ENCODE measurements around the gene RIC8A. TPM values are rescaled to one million over a fixed set of nuclear protein-coding genes. Genes with fewer than 3 reads are reported as not detected.
"Not testable (repeated sequence)": the region's sequence is repeated elsewhere in the genome, so short reads cannot be mapped to it uniquely, and the experiment has no call there.

Gene RIC8A
- total and polyA plus RNA-seq, 9 donors, result 33.6 to 119 (median 83.8) TPM

DNA sequence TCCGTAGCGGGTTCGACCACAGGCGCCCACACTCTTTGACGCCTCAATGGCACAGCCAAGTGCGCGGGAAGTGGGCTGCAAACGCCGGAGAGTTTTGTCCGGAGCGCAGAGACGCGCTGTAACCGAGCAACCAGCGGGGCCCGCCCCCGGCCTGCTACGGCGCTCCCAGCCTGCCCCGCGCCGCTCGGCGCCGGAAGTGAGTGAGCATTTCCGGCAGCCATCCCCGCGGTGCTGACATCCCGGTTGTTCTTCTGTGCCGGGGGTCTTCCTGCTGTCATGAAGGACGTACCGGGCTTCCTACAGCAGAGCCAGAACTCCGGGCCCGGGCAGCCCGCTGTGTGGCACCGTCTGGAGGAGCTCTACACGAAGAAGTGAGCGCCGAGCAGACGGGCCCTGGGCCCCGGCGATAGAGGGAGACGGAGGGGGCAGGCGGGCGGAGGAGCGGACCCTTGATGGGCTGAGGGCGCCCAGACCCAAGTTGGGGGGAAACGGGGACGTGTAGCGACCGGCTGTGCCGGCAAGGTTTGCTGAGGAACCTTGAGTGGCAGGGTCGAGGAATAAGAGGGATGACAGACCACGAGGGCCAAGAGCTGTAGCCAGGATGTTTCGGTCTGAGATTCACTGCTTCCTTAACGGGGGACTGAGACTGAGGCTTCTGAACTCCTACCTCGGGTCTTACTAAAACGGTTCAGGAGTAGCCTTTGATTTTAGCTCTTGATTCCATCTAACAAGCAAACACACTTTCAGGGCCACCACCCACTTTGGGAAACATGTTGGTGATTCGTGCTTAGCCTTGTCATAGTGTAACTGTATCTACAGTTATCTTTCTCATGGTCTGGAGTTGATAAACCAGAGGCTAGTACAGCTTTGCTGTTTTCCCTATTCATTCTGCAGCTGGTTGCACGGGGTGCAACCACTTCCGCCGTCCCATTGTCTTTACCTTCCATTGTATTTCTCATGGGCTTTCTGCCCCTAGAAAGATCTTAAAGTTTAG, 29.6 kb downstream of the RIC8A start, which contains the start of gene PSMD13:
PSMD13 (plus strand) TSS at position 203 of the 994 bp plus-strand sequence; CDS start at position 277, 74 bp downstream.
- Histone ChIP-seq H3K4me3 (peak within 1 kb of the TSS; percentile 88), H3K27ac (peak within 1 kb of the TSS; percentile 57 to 90), H3K27me3 (no peaks in the 10 kb centered on the region), H3K4me1 (ENCODE audit: insufficient read depth) (peaks cover 8% of the 10 kb centered on the region), H3K9me3 (no peaks in the 10 kb centered on the region), H3K36me3 (no peaks in the 10 kb centered on the region)
- intact Hi-C loops (cut with DNase I), result loop anchor here in 3 of 4 donors (2.0 to 10.0 kb wide), 3 partner anchors 30 to 210 kb away; partner anchors contain the start of genes BET1L (in 1 of the 3), IFITM2 (in 1 of the 3) and RIC8A (in 1 of the 3)
- 2 to 4% (median 2%) methylated on average over 35 to 62 of the region's 62 CpGs for WGBS, 3 donors
- no peak for TF ChIP-seq EP300 (IDR thresholded peaks at IDR 0.05)
- peak; percentile 58 for TF ChIP-seq POLR2A (IDR thresholded peaks at IDR 0.05)
- TF ChIP-seq, protein P1, sequence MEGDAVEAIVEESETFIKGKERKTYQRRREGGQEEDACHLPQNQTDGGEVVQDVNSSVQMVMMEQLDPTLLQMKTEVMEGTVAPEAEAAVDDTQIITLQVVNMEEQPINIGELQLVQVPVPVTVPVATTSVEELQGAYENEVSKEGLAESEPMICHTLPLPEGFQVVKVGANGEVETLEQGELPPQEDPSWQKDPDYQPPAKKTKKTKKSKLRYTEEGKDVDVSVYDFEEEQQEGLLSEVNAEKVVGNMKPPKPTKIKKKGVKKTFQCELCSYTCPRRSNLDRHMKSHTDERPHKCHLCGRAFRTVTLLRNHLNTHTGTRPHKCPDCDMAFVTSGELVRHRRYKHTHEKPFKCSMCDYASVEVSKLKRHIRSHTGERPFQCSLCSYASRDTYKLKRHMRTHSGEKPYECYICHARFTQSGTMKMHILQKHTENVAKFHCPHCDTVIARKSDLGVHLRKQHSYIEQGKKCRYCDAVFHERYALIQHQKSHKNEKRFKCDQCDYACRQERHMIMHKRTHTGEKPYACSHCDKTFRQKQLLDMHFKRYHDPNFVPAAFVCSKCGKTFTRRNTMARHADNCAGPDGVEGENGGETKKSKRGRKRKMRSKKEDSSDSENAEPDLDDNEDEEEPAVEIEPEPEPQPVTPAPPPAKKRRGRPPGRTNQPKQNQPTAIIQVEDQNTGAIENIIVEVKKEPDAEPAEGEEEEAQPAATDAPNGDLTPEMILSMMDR (IDR thresholded peaks at IDR 0.05), result peak in 1 of 3 donors; percentile 35
- peak; percentile 80 to 90 (median 83) for DNase-seq

DNA sequence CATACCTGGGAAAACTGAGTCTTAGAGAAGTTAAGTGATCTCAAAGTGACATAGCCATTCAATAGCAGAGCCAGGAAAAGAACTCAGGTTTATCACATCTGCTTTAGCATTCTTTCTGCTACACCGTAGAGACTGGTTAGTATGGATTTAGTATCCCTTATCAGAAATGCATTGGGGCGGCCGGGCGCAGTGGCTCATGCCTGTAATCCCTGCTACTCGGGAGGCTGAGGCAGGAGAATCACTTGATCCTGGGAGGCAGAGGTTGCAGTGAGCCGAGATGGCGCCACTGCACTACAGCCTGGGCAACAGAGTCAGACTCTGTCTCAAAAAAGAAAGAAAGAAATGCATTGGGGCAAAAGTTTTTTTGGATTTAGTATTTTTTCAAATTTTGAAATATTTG, 30.8 kb downstream of the RIC8A start:
- intact Hi-C loops (cut with DNase I), result loop anchor here in 2 of 4 donors (5.0 to 10.0 kb wide), 2 partner anchors 66 to 209 kb away; partner anchors contain the start of gene IFITM2 (in 1 of the 2)
- not testable (repeated sequence) for H3K27ac ChIP-seq; H3K36me3 ChIP-seq; DNase-seq; H3K4me1 ChIP-seq (ENCODE audit: insufficient read depth); H3K9me3 ChIP-seq; H3K4me3 ChIP-seq; H3K27me3 ChIP-seq
- 78 to 81% (median 79%) methylated on average over 7 of the region's 7 CpGs for WGBS, 3 donors

DNA sequence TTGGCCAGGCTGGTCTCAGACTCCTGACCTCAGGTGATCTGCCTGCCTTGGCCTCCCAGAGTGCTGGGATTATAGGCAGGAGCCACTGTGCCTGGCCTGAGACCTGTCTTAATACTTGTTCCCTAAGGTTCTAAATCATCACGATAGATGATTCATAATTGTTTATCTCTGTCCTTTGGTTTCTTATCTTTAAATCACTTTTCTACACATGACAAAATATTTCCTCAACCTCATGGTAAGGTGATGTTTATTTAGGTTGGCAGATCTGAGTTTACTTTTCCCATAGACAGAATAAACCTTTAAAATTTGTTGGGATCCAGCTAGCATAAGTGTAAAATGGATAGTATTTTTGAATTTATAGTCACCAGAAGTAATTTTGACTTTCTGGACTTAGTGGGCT, 32.8 kb downstream of the RIC8A start:
- no peak for DNase-seq
- Histone ChIP-seq H3K9me3 (no peaks in the 10 kb centered on the region), H3K4me1 (ENCODE audit: insufficient read depth) (peaks cover 6% of the 10 kb centered on the region), H3K27me3 (no peaks in the 10 kb centered on the region), H3K27ac (no peak overlapping the region), H3K36me3 (no peaks in the 10 kb centered on the region), H3K4me3 (no peak overlapping the region)
- 67 to 81% (median 72%) methylated on average over 1 of the region's 1 CpG for WGBS, 3 donors
- intact Hi-C loops (cut with DNase I), result no loop called here
- TF ChIP-seq EP300 (IDR thresholded peaks at IDR 0.05) (no peak), POLR2A (IDR thresholded peaks at IDR 0.05) (no peak)
- TF ChIP-seq, protein P1 (IDR thresholded peaks at IDR 0.05), result no peak

DNA sequence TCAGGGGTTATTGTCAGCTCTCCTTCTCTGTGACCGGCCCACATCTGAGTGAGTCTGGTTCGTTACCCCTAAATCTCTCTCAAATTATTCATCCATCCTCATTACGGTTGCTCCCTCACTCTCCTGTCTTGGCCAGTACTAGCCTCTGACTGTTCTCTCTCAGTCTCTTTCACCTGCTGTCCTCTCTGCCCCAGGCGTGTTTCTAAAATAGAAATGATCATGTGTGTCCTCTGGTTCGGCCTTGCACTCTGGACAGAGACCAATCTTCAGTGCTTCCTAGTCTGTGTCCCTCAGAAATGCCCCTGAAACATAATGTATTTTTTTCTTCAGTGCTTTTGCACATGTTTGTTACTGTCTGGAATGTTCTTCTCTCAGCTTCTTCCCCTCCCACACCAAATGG, 34.1 kb downstream of the RIC8A start:
- H3K36me3 ChIP-seq, result no peaks in the 10 kb centered on the region
- intact Hi-C loops (cut with DNase I), result no loop called here

More for the DNA sequence above, 34.1 kb downstream of the RIC8A start:
- Histone ChIP-seq H3K27ac (no peak overlapping the region), H3K9me3 (no peaks in the 10 kb centered on the region), H3K27me3 (no peaks in the 10 kb centered on the region), H3K4me3 (no peak overlapping the region), H3K4me1 (ENCODE audit: insufficient read depth) (peaks cover 3% of the 10 kb centered on the region)
- no peak for TF ChIP-seq POLR2A (IDR thresholded peaks at IDR 0.05)
- no peak for TF ChIP-seq EP300 (IDR thresholded peaks at IDR 0.05)
- TF ChIP-seq, protein P1 (IDR thresholded peaks at IDR 0.05), result no peak
- no peak for DNase-seq
- 88 to 89% (median 88%) methylated on average over 5 of the region's 5 CpGs for WGBS, 3 donors

Measured in ovary (tissue), 9 donors.